ENCODE measurements around the gene STATH. TPM values are rescaled to one million over a fixed set of nuclear protein-coding genes. Genes with fewer than 3 reads are reported as not detected.

STATH gene
- total RNA-seq = not detected in 2 replicates

- no peak for TF ChIP-seq CTCF (IDR thresholded peaks at IDR 0.05; ENCODE audit: insufficient read depth, low read length, poor library complexity, severe bottlenecking)
- DNase-seq (ENCODE audit: low read depth) = no peak
- Histone ChIP-seq H3K36me3 (ENCODE audit: control insufficient read depth, insufficient read depth, low read length) (no peaks in the 10 kb centered on the region), H3K4me3 (ENCODE audit: low read depth, low read length) (no peak within 1 kb of the TSS), H3K27me3 (ENCODE audit: control insufficient read depth, insufficient read depth, low read length) (no peaks in the 10 kb centered on the region)
Observed at GRCh38 chr4:69995526-69996016, at the start of gene STATH. Gene STATH (plus strand): TSS chr4:69995966. CDS start chr4:69998438, 2,472 bp downstream.

GRCh38 chr4:69951602-69952001 lies 44.2 kb upstream of the STATH start:
- Histone ChIP-seq H3K4me3 (ENCODE audit: low read depth, low read length) (no peak overlapping the region), H3K36me3 (ENCODE audit: control insufficient read depth, insufficient read depth, low read length) (no peaks in the 10 kb centered on the region), H3K27me3 (ENCODE audit: control insufficient read depth, insufficient read depth, low read length) (no peaks in the 10 kb centered on the region)
- DNase-seq (ENCODE audit: low read depth) = no peak
- no peak for TF ChIP-seq CTCF (IDR thresholded peaks at IDR 0.05; ENCODE audit: insufficient read depth, low read length, poor library complexity, severe bottlenecking)

GRCh38 chr4:69957209-69957608 lies 38.6 kb upstream of the STATH start:
- Histone ChIP-seq H3K27me3 (ENCODE audit: control insufficient read depth, insufficient read depth, low read length) (no peaks in the 10 kb centered on the region), H3K4me3 (ENCODE audit: low read depth, low read length) (no peak overlapping the region), H3K36me3 (ENCODE audit: control insufficient read depth, insufficient read depth, low read length) (no peaks in the 10 kb centered on the region)
- no peak for TF ChIP-seq CTCF (IDR thresholded peaks at IDR 0.05; ENCODE audit: insufficient read depth, low read length, poor library complexity, severe bottlenecking)
- no peak for DNase-seq (ENCODE audit: low read depth)

DNA sequence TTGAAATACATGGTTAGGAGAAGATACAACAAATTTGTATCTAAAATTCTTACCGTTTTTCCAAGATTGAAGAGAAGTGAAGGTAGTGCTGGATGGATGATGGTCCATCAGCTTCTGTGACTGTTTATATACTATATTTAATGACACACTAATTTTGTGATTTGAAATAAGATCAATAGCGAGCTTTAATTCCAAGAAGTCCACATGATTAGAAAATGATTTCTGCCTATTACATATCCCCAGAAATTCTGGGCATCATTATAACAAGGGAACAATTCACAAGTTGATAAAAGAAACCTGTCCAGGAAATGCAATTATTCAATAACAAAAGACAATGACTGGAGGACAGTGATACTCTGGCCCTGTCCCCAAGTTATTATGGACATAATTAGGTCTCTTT lies 30.1 kb upstream of the STATH start, which contains the start of gene CSN2:
TSS of gene CSN2 (minus strand) at position 101 of the 400 bp plus-strand sequence. CDS start 4,733 bp downstream, outside the sequence.
- no peak for TF ChIP-seq CTCF (IDR thresholded peaks at IDR 0.05; ENCODE audit: insufficient read depth, low read length, poor library complexity, severe bottlenecking)
- Histone ChIP-seq H3K27me3 (ENCODE audit: control insufficient read depth, insufficient read depth, low read length) (no peaks in the 10 kb centered on the region), H3K36me3 (ENCODE audit: control insufficient read depth, insufficient read depth, low read length) (no peaks in the 10 kb centered on the region), H3K4me3 (ENCODE audit: low read depth, low read length) (no peak within 1 kb of the TSS)
- no peak for DNase-seq (ENCODE audit: low read depth)

DNA sequence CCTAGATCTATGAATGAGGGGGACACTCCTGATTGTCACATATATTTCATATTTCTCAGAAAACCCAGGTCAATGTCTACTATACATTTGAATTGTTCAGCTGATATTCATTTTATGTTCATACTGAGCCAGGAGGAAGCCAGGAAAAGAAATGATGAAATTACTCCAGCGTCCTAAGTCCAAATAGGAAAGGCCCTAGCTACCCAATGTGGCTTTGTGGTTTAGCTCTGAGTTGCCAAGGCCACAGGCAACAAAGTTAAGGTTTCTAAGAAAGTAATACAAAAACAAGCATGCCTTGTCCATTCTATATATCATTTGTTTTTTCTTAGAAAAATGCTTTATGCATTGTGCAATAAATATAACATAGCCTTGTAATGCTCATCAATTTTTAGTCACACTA lies 25.7 kb upstream of the STATH start:
- no peak for TF ChIP-seq CTCF (IDR thresholded peaks at IDR 0.05; ENCODE audit: insufficient read depth, low read length, poor library complexity, severe bottlenecking)
- H3K36me3 ChIP-seq (ENCODE audit: control insufficient read depth, insufficient read depth, low read length) = no peaks in the 10 kb centered on the region
- DNase-seq (ENCODE audit: low read depth) = no peak
- no peak overlapping the region for H3K4me3 ChIP-seq (ENCODE audit: low read depth, low read length)
- no peaks in the 10 kb centered on the region for H3K27me3 ChIP-seq (ENCODE audit: control insufficient read depth, insufficient read depth, low read length)

DNA sequence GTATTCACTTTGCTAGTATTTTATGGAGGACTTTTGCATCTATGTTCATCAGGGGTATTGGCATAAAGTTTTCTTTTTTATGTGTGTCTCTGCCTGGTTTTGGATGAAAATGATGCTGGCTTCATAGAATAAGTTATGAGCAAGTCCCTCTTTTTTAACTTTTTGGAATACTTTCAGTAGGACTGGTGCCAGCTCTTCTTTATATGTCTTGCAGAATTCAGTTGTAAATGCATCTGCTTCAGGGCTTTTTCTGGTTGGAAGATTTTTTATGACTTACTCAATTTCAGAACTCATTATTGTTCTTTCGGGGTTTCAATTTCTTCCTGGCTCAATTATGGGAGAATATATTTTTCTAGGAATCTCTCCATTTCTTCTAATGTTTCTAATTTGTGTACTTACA lies 21.1 kb upstream of the STATH start:
- no peaks in the 10 kb centered on the region for H3K36me3 ChIP-seq (ENCODE audit: control insufficient read depth, insufficient read depth, low read length)
- no peak for DNase-seq (ENCODE audit: low read depth)
- no peaks in the 10 kb centered on the region for H3K27me3 ChIP-seq (ENCODE audit: control insufficient read depth, insufficient read depth, low read length)
- no peak for TF ChIP-seq CTCF (IDR thresholded peaks at IDR 0.05; ENCODE audit: insufficient read depth, low read length, poor library complexity, severe bottlenecking)
- no peak overlapping the region for H3K4me3 ChIP-seq (ENCODE audit: low read depth, low read length)
